NT2/D1 (cell line): ENCODE results near the gene KCP.

Experiments used
- DNase-seq: peaks from one replicate; pipeline ENCODE4 v3.0.0-alpha.2; 2011; ENCODE audit warnings: low read depth, low spot score
- H3K27me3 ChIP-seq: 2 replicates; pipeline ENCODE4 v1.6.0; 2011; ENCODE audit warnings: mild to moderate bottlenecking; ENCODE audit not compliant: insufficient read length, insufficient read depth
- H3K36me3 ChIP-seq: 2 replicates; pipeline ENCODE4 v1.6.1; 2011; ENCODE audit warnings: mild to moderate bottlenecking, low read length, mixed read lengths; ENCODE audit not compliant: insufficient read depth, insufficient read length
- H3K4me1 ChIP-seq: 2 replicates; pipeline ENCODE4 v1.5.1; 2011; ENCODE audit not compliant: insufficient read depth, insufficient read length
- H3K4me3 ChIP-seq: 2 replicates; pipeline ENCODE4 v1.5.1; 2011; ENCODE audit warnings: low read depth; ENCODE audit not compliant: insufficient read length
- H3K9ac ChIP-seq: 2 replicates; pipeline ENCODE4 v1.6.0; 2011; ENCODE audit warnings: low read depth; ENCODE audit not compliant: insufficient read length
- H3K9me3 ChIP-seq: 2 replicates; pipeline ENCODE4 v1.5.1; 2011; ENCODE audit warnings: mild to moderate bottlenecking, low read length; ENCODE audit not compliant: insufficient read depth
- SUZ12 ChIP-seq: IDR thresholded peaks from 2 replicates; pipeline ENCODE4 v1.6.1; 2011; ENCODE audit not compliant: insufficient read length, insufficient read depth; ENCODE audit errors: extremely low read depth
- YY1 ChIP-seq: IDR thresholded peaks from 2 replicates; pipeline ENCODE4 v1.6.1; 2011; ENCODE audit not compliant: insufficient read length, insufficient read depth
- ZNF274 ChIP-seq: IDR thresholded peaks from 2 replicates; pipeline ENCODE4 v1.6.1; 2011; ENCODE audit warnings: mild to moderate bottlenecking, low read depth, low read length

Gene KCP

GRCh38 chr7:128931965-128932861, 21.7 kb upstream of the KCP start:
- H3K9me3 ChIP-seq, result peaks cover 6% of the 10 kb centered on the region; the same call in 1 of the 2 replicates
- H3K36me3 ChIP-seq, result no peaks in the 10 kb centered on the region
- H3K27me3 ChIP-seq, result peaks cover 29% of the 10 kb centered on the region
- TF ChIP-seq SUZ12, result no peak
- no peak overlapping the region for H3K4me3 ChIP-seq
- no peak for DNase-seq
- H3K4me1 ChIP-seq, result no peaks in the 10 kb centered on the region
- H3K9ac ChIP-seq, result no peak overlapping the region

- Histone ChIP-seq H3K36me3 (no peaks in the 10 kb centered on the region), H3K4me1 (no peaks in the 10 kb centered on the region), H3K27me3 (peaks cover 20% of the 10 kb centered on the region), H3K9me3 (peaks cover 6% of the 10 kb centered on the region; the same call in 1 of the 2 replicates), H3K4me3 (no peak overlapping the region), H3K9ac (no peak overlapping the region)
- no peak for DNase-seq
- TF ChIP-seq ZNF274, result no peak
These were observed 20.8 kb upstream of the KCP start for GRCh38 chr7:128931190-128931798.

- Histone ChIP-seq H3K9ac (no peak overlapping the region), H3K27me3 (no peaks in the 10 kb centered on the region), H3K36me3 (no peaks in the 10 kb centered on the region), H3K4me3 (no peak overlapping the region), H3K9me3 (peaks cover 6% of the 10 kb centered on the region; the same call in 1 of the 2 replicates), H3K4me1 (no peaks in the 10 kb centered on the region)
- TF ChIP-seq SUZ12 (no peak), YY1 (no peak)
- no peak for DNase-seq
These were observed 18.6 kb upstream of the KCP start for GRCh38 chr7:128928882-128929788.

GRCh38 chr7:128928159-128928813, 17.8 kb upstream of the KCP start:
- TF ChIP-seq SUZ12 (no peak), YY1 (no peak), ZNF274 (no peak)
- H3K4me3 ChIP-seq, result no peak overlapping the region
- H3K4me1 ChIP-seq, result no peaks in the 10 kb centered on the region
- no peaks in the 10 kb centered on the region for H3K27me3 ChIP-seq
- peaks cover 6% of the 10 kb centered on the region; the same call in 1 of the 2 replicates for H3K9me3 ChIP-seq
- H3K36me3 ChIP-seq, result no peaks in the 10 kb centered on the region
- no peak overlapping the region for H3K9ac ChIP-seq
- no peak for DNase-seq

- peaks cover 6% of the 10 kb centered on the region; the same call in 1 of the 2 replicates for H3K9me3 ChIP-seq
- DNase-seq, result no peak
- no peaks in the 10 kb centered on the region for H3K27me3 ChIP-seq
- H3K4me3 ChIP-seq, result no peak overlapping the region
- no peaks in the 10 kb centered on the region for H3K4me1 ChIP-seq
- no peak for TF ChIP-seq ZNF274
- TF ChIP-seq SUZ12, result no peak
- H3K36me3 ChIP-seq, result no peaks in the 10 kb centered on the region
- H3K9ac ChIP-seq, result no peak overlapping the region
These were observed 14.4 kb upstream of the KCP start for GRCh38 chr7:128924707-128925588.

GRCh38 chr7:128923411-128923800, 12.9 kb upstream of the KCP start:
- TF ChIP-seq SUZ12 (no peak), ZNF274 (no peak), YY1 (no peak)
- H3K36me3 ChIP-seq, result no peaks in the 10 kb centered on the region
- H3K4me1 ChIP-seq, result no peaks in the 10 kb centered on the region
- H3K4me3 ChIP-seq, result no peak overlapping the region
- no peak overlapping the region for H3K9ac ChIP-seq
- peaks cover 4% of the 10 kb centered on the region; the same call in 1 of the 2 replicates for H3K9me3 ChIP-seq
- no peaks in the 10 kb centered on the region for H3K27me3 ChIP-seq
- DNase-seq, result no peak
